Mesothelial cell of epicardium (in vitro differentiated cells): ENCODE results near the gene PIK3IP1. TPM values are rescaled to one million over a fixed set of nuclear protein-coding genes. Genes with fewer than 3 reads are reported as not detected.

ENCODE experiments used
- DNase-seq, 2 experiments: peaks; one replicate each; pipeline ENCODE4 v3.0.0; 2021; ENCODE audit warnings: low spot score in 2 of 2; ENCODE audit not compliant: unreplicated experiment in 2 of 2
- H3K27ac Mint-ChIP-seq: 2 replicates; pipeline ENCODE4 v1.8.0; 2021; ENCODE audit warnings: mixed read lengths
- H3K27me3 Mint-ChIP-seq: 2 replicates; pipeline ENCODE4 v1.8.0; 2021; ENCODE audit warnings: low read depth, mixed read lengths
- H3K36me3 Mint-ChIP-seq: 2 replicates; pipeline ENCODE4 v1.8.0; 2021; ENCODE audit warnings: mixed read lengths
- H3K4me1 Mint-ChIP-seq: 2 replicates; pipeline ENCODE4 v1.8.0; 2021; ENCODE audit warnings: mixed read lengths
- H3K4me3 Mint-ChIP-seq: 2 replicates; pipeline ENCODE4 v1.8.0; 2021; ENCODE audit warnings: mild to moderate bottlenecking, moderate library complexity, mixed read lengths
- H3K9me3 Mint-ChIP-seq: 2 replicates; pipeline ENCODE4 v1.8.0; 2021; ENCODE audit warnings: mixed read lengths
- CTCF ChIP-seq: fragments of 200-600 bp; sonication (generic); IDR thresholded peaks from one replicate; pipeline ENCODE4 v1.5.0; 2021; ENCODE audit warnings: antibody characterized with exemption; ENCODE audit not compliant: unreplicated experiment
- total RNA-seq: library from RNA; stranded (reverse); gene quantifications from 3 replicates; pipeline ENCODE4 v1.2.1, GENCODE V29; 2021

PIK3IP1 gene
- total RNA-seq, 1 donor from 2014 or later, result 19.1 TPM

- no peak for TF ChIP-seq CTCF
- Mint-ChIP-seq H3K4me3 (no peak overlapping the region), H3K36me3 (peaks cover 6% of the 10 kb centered on the region), H3K9me3 (no peaks in the 10 kb centered on the region), H3K27ac (no peak overlapping the region), H3K27me3 (no peaks in the 10 kb centered on the region), H3K4me1 (peaks cover 10% of the 10 kb centered on the region)
- no peak for DNase-seq
Measured at GRCh38 chr22:31286360-31287255, 5.7 kb downstream of the PIK3IP1 start.

- H3K4me1 Mint-ChIP-seq, result no peaks in the 10 kb centered on the region
- no peak overlapping the region for H3K27ac Mint-ChIP-seq
- no peak for TF ChIP-seq CTCF
- peaks cover 1% of the 10 kb centered on the region for H3K36me3 Mint-ChIP-seq
- H3K9me3 Mint-ChIP-seq, result no peaks in the 10 kb centered on the region
- H3K27me3 Mint-ChIP-seq, result no peaks in the 10 kb centered on the region
- H3K4me3 Mint-ChIP-seq, result no peak overlapping the region
- no peak for DNase-seq
Measured at GRCh38 chr22:31284281-31285155, 7.8 kb downstream of the PIK3IP1 start.

- Mint-ChIP-seq H3K4me1 (no peaks in the 10 kb centered on the region), H3K27ac (no peak overlapping the region), H3K36me3 (peaks cover 1% of the 10 kb centered on the region), H3K9me3 (no peaks in the 10 kb centered on the region), H3K27me3 (no peaks in the 10 kb centered on the region), H3K4me3 (no peak overlapping the region)
- DNase-seq, result no peak
- TF ChIP-seq CTCF, result no peak
Measured at GRCh38 chr22:31282748-31283468, 9.4 kb downstream of the PIK3IP1 start.

DNA sequence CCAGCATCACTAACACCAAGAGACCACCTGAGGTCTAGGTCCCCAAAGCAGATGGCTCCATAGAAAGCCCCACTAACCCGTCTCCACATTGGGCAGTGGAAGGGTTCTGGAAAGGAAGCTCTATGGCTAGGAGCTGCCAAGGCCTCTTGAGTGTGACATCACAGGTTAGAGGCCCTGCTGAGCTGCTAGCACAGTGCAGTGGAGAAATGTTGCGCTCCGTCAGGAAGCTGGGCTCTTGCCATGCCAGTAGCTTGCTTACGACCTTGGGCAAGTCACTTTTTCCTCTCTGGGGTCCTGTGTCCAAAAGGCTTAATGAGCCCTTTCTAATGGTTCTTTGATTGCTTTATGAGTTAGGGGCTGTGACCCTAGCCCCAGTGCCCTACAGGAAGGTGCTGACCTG is 10.6 kb downstream of the PIK3IP1 start:
- no peak for TF ChIP-seq CTCF
- Mint-ChIP-seq H3K4me1 (no peaks in the 10 kb centered on the region), H3K27ac (peak overlapping the region; percentile 47), H3K4me3 (no peak overlapping the region), H3K9me3 (no peaks in the 10 kb centered on the region), H3K36me3 (peaks cover 3% of the 10 kb centered on the region), H3K27me3 (no peaks in the 10 kb centered on the region)
- DNase-seq, result no peak

- H3K4me1 Mint-ChIP-seq, result peaks cover 7% of the 10 kb centered on the region
- no peak overlapping the region for H3K4me3 Mint-ChIP-seq
- no peak for TF ChIP-seq CTCF
- DNase-seq, result no peak
- no peaks in the 10 kb centered on the region for H3K27me3 Mint-ChIP-seq
- peak overlapping the region; percentile 8 for H3K27ac Mint-ChIP-seq
- peaks cover 7% of the 10 kb centered on the region for H3K36me3 Mint-ChIP-seq
- no peaks in the 10 kb centered on the region for H3K9me3 Mint-ChIP-seq
Measured at GRCh38 chr22:31279821-31280505, 12.3 kb downstream of the PIK3IP1 start.
